ENCODE data around the gene TNS3. TPM values are rescaled to one million over a fixed set of nuclear protein-coding genes. Genes with fewer than 3 reads are reported as not detected.

The TNS3 gene
- total RNA-seq, 1 experiment from 2014 or later, result 143 TPM

DNA sequence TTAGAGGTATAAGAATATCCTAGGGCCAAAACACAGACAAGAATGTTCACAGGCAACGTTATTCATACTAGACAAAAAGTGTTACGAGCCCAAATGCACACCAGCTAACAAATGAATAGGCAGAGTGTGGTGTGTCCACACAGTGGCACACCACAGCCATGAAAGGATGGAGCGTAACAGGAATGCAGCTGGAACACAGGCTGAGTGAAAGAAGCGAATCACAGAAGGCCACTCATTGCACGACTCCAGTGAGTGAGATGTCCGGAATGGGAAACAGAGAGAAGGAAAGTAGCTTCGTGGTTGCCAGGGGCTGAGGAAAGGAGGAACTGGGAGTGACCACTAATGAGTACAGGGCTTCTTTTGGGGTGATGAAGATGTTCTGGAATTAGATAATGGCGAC lies 198.8 kb downstream of the TNS3 start:
- H3K4me1 ChIP-seq (replicated peaks; ENCODE audit: insufficient read depth), result peaks cover 14% of the 10 kb centered on the region
- H3K27ac ChIP-seq, result no peak overlapping the region
- H3K36me3 ChIP-seq (ENCODE audit: low read depth), result peaks cover 40% of the 10 kb centered on the region
- DNase-seq, result no peak
- CTCF ChIA-PET, result no interaction called here
- BruUV-seq (replicated peaks), result no TSS peak
- no peak overlapping the region for H3K4me2 ChIP-seq
- peaks cover 30% of the 10 kb centered on the region for H3K79me2 ChIP-seq (ENCODE audit: low read depth)
- H2AFZ ChIP-seq, result no peak overlapping the region
- peaks cover 99% of the 10 kb centered on the region for H4K20me1 ChIP-seq (ENCODE audit: insufficient read depth)
- intact Hi-C loops (cut with micrococcal nuclease; ENCODE audit: unreplicated experiment), result no loop called here
- no peaks in the 10 kb centered on the region for H3K9me3 ChIP-seq (ENCODE audit: insufficient read depth, low read depth)
- no peak for TF ChIP-seq EZH2 (IDR thresholded peaks at IDR 0.05; ENCODE audit: low read depth)
- TF ChIP-seq, protein P1, sequence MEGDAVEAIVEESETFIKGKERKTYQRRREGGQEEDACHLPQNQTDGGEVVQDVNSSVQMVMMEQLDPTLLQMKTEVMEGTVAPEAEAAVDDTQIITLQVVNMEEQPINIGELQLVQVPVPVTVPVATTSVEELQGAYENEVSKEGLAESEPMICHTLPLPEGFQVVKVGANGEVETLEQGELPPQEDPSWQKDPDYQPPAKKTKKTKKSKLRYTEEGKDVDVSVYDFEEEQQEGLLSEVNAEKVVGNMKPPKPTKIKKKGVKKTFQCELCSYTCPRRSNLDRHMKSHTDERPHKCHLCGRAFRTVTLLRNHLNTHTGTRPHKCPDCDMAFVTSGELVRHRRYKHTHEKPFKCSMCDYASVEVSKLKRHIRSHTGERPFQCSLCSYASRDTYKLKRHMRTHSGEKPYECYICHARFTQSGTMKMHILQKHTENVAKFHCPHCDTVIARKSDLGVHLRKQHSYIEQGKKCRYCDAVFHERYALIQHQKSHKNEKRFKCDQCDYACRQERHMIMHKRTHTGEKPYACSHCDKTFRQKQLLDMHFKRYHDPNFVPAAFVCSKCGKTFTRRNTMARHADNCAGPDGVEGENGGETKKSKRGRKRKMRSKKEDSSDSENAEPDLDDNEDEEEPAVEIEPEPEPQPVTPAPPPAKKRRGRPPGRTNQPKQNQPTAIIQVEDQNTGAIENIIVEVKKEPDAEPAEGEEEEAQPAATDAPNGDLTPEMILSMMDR (conservative IDR thresholded peaks at IDR 0.05), result no peak
- H3K27me3 ChIP-seq (ENCODE audit: insufficient read depth, low read depth), result no peaks in the 10 kb centered on the region
- no peak overlapping the region for H3K4me3 ChIP-seq
- POLR2A ChIA-PET (ENCODE audit: unreplicated experiment), result no interaction called here
- H3K9me2 ChIP-seq (ENCODE audit: insufficient read depth), result no peaks in the 10 kb centered on the region
- H3F3A ChIP-seq (ENCODE audit: insufficient read depth, low read depth), result peaks cover 52% of the 10 kb centered on the region

DNA sequence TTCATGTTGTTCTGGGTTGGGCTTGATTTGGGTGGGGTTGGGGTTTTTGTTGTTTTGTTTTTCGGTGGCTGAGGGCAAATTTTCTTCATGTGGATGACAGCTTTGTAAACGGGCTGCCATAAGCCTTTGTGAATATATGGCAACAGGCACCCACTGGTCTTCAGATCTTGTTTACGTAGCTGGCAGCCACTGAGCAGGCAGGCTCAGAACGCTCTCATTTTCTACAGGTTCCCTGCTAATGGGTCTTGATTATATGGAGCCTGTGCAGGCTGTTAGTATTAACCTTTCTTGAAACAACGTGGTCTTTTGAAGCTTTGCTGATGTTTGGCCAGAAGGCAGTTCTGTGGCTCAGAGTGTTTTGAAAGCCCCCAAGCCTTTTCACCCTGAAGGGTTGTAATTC lies 199.7 kb downstream of the TNS3 start:
- intact Hi-C loops (cut with micrococcal nuclease; ENCODE audit: unreplicated experiment), result no loop called here
- H3K4me1 ChIP-seq (replicated peaks; ENCODE audit: insufficient read depth), result peaks cover 14% of the 10 kb centered on the region
- ChIA-PET CTCF (no interaction called here), POLR2A (ENCODE audit: unreplicated experiment) (no interaction called here)
- TF ChIP-seq, protein P1 (conservative IDR thresholded peaks at IDR 0.05), result no peak
- no peak for TF ChIP-seq EZH2 (IDR thresholded peaks at IDR 0.05; ENCODE audit: low read depth)
- peaks cover 28% of the 10 kb centered on the region for H3K79me2 ChIP-seq (ENCODE audit: low read depth)
- peaks cover 56% of the 10 kb centered on the region for H3F3A ChIP-seq (ENCODE audit: insufficient read depth, low read depth)
- H3K4me2 ChIP-seq, result no peak overlapping the region
- H3K27me3 ChIP-seq (ENCODE audit: insufficient read depth, low read depth), result no peaks in the 10 kb centered on the region
- H3K27ac ChIP-seq, result no peak overlapping the region
- H3K4me3 ChIP-seq, result no peak overlapping the region
- peaks cover 98% of the 10 kb centered on the region for H4K20me1 ChIP-seq (ENCODE audit: insufficient read depth)
- no peaks in the 10 kb centered on the region for H3K9me3 ChIP-seq (ENCODE audit: insufficient read depth, low read depth)
- no peak for DNase-seq
- peaks cover 41% of the 10 kb centered on the region for H3K36me3 ChIP-seq (ENCODE audit: low read depth)
- H3K9me2 ChIP-seq (ENCODE audit: insufficient read depth), result no peaks in the 10 kb centered on the region
- H2AFZ ChIP-seq, result no peak overlapping the region
- BruUV-seq (replicated peaks), result no TSS peak

DNA sequence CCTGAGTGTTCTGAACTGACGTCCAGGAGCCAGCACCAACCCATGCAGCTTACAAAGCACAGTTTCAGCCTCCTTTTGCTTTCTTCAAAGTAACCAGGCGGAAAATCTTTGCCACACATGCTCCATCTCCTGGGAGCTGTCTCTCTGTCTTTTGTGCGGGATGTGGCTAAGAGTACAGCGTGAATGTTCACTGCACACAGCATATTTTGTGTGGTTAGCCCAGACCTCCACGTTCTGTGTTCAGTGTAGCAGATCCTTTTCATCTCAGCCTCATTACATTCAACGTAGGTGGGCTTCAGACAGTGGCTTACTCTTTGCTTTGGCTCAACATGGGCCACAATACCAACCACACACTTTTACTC lies 200.8 kb downstream of the TNS3 start:
- intact Hi-C loops (cut with micrococcal nuclease; ENCODE audit: unreplicated experiment), result no loop called here
- no peak overlapping the region for H2AFZ ChIP-seq
- H3K4me2 ChIP-seq, result no peak overlapping the region
- H3F3A ChIP-seq (ENCODE audit: insufficient read depth, low read depth), result peaks cover 59% of the 10 kb centered on the region
- peaks cover 14% of the 10 kb centered on the region for H3K4me1 ChIP-seq (replicated peaks; ENCODE audit: insufficient read depth)
- peaks cover 47% of the 10 kb centered on the region for H3K36me3 ChIP-seq (ENCODE audit: low read depth)
- POLR2A ChIA-PET (ENCODE audit: unreplicated experiment), result interaction anchor here (0.7 kb wide), 1 partner anchor 39 kb away, joined by 3 read pairs; no protein-coding TSS in a partner anchor
- peaks cover 98% of the 10 kb centered on the region for H4K20me1 ChIP-seq (ENCODE audit: insufficient read depth)
- TF ChIP-seq, protein P1 (conservative IDR thresholded peaks at IDR 0.05), result no peak
- TF ChIP-seq EZH2 (IDR thresholded peaks at IDR 0.05; ENCODE audit: low read depth), result no peak
- no peak overlapping the region for H3K4me3 ChIP-seq
- no TSS peak for BruUV-seq (replicated peaks)
- no peaks in the 10 kb centered on the region for H3K27me3 ChIP-seq (ENCODE audit: insufficient read depth, low read depth)
- no peak for DNase-seq
- peak overlapping the region; percentile 18; the same call in 1 of the 2 replicates for H3K27ac ChIP-seq
- H3K9me3 ChIP-seq (ENCODE audit: insufficient read depth, low read depth), result no peaks in the 10 kb centered on the region
- H3K9me2 ChIP-seq (ENCODE audit: insufficient read depth), result no peaks in the 10 kb centered on the region
- CTCF ChIA-PET, result no interaction called here
- peaks cover 22% of the 10 kb centered on the region for H3K79me2 ChIP-seq (ENCODE audit: low read depth)
